HEK293T (cell line): ENCODE data around the gene WDR64.

Experiments
- ARNT ChIP-seq: fragments of 450-650 bp; IDR thresholded peaks from 2 replicates; pipeline ENCODE4 v1.6.1; 2017; ENCODE audit warnings: mild to moderate bottlenecking
- TARDBP ChIP-seq: fragments of 450-650 bp; IDR thresholded peaks from 2 replicates; pipeline ENCODE4 v1.6.1; 2016

- TF ChIP-seq TARDBP, result no peak
- TF ChIP-seq ARNT, result no peak
Measured at GRCh38 chr1:241751524-241751923, 99.4 kb downstream of the WDR64 start.
